OCI-LY7 (cell line): ENCODE results near the gene RAB21. TPM values are rescaled to one million over a fixed set of nuclear protein-coding genes. Genes with fewer than 3 reads are reported as not detected.
"Not testable (repeated sequence)": the region's sequence is repeated elsewhere in the genome, so short reads cannot be mapped to it uniquely, and the experiment has no call there.

Experiments used
- BruUV-seq: library from RNA; stranded (reverse); fragments of 400-500 nt; replicated peaks from 2 replicates; lab custom pipeline; 2021; lab: Mats Ljungman, UMichigan
- CTCF ChIA-PET: fragments of 300-600 bp; sonication (Branson Sonifier 250); formaldehyde crosslinking; loops from one replicate; lab custom pipeline; 2022; ENCODE audit warnings: antibody characterized with exemption; ENCODE audit not compliant: unreplicated experiment; lab: Charles Lee
- POLR2A ChIA-PET: fragments of 300-600 bp; sonication (Branson Sonifier 250); formaldehyde crosslinking; loops from one replicate; lab custom pipeline; 2022; ENCODE audit warnings: antibody characterized with exemption; lab: Charles Lee
- DNase-seq: peaks from one replicate; pipeline ENCODE4 v3.0.0-alpha.2; 2015; ENCODE audit warnings: low spot score
- H2AFZ ChIP-seq: fragments of 200-600 bp; sonication (generic), shearing (Covaris generic); 2 replicates; pipeline ENCODE4 v1.6.1; 2014; ENCODE audit warnings: mild to moderate bottlenecking, antibody characterized with exemption, low read length, moderate library complexity
- H3K27ac ChIP-seq: fragments of 200-600 bp; sonication (generic); 2 replicates; pipeline ENCODE4 v1.5.1; 2014; ENCODE audit warnings: mixed run types, low read depth, mild to moderate bottlenecking, moderate library complexity, low read length, inconsistent platforms; ENCODE audit not compliant: poor library complexity, severe bottlenecking
- H3K36me3 ChIP-seq: fragments of 200-600 bp; sonication (generic); 2 replicates; pipeline ENCODE4 v1.6.1; 2014; ENCODE audit warnings: mild to moderate bottlenecking, antibody characterized with exemption, low read length, moderate library complexity, mixed read lengths; ENCODE audit not compliant: insufficient read depth
- H3K4me1 ChIP-seq: fragments of 200-600 bp; sonication (generic); 2 replicates; pipeline ENCODE4 v1.5.1; 2014; ENCODE audit warnings: mild to moderate bottlenecking, low read length; ENCODE audit not compliant: insufficient read depth, poor library complexity, severe bottlenecking
- H3K4me2 ChIP-seq: fragments of 200-600 bp; sonication (generic); 2 replicates; pipeline ENCODE4 v1.6.1; 2014; ENCODE audit warnings: mild to moderate bottlenecking, low read length
- H3K4me3 ChIP-seq: fragments of 200-600 bp; sonication (generic); 2 replicates; pipeline ENCODE4 v1.5.1; 2014; ENCODE audit warnings: mild to moderate bottlenecking, low read depth, low read length; ENCODE audit not compliant: poor library complexity, severe bottlenecking
- H3K79me2 ChIP-seq: fragments of 200-600 bp; sonication (generic); 2 replicates; pipeline ENCODE4 v1.6.1; 2016; ENCODE audit warnings: low read depth, mild to moderate bottlenecking, low read length, moderate library complexity, mixed read lengths; ENCODE audit not compliant: insufficient read depth
- H3K9me2 ChIP-seq: fragments of 200-600 bp; sonication (generic); 2 replicates; pipeline ENCODE4 v1.6.1; 2016; ENCODE audit warnings: mild to moderate bottlenecking, low read length, mixed read lengths; ENCODE audit not compliant: insufficient read depth
- H3K9me3 ChIP-seq: fragments of 200-600 bp; sonication (generic); 2 replicates; pipeline ENCODE4 v1.6.1; 2014; ENCODE audit warnings: mild to moderate bottlenecking, mixed run types, low read length, mixed read lengths
- H4K20me1 ChIP-seq: fragments of 200-600 bp; sonication (generic); 2 replicates; pipeline ENCODE4 v1.6.1; 2014; ENCODE audit warnings: mild to moderate bottlenecking, antibody characterized with exemption, low read length, moderate library complexity, mixed read lengths; ENCODE audit not compliant: insufficient read depth
- EZH2phosphoT487 ChIP-seq: fragments of 200-600 bp; sonication (generic); IDR thresholded peaks from 2 replicates; pipeline ENCODE4 v1.6.1; 2018; ENCODE audit warnings: low read depth, borderline replicate concordance, mild to moderate bottlenecking, mixed run types, antibody characterized with exemption, low read length, moderate library complexity, mixed read lengths
- intact Hi-C: fragments of 100-400 bp; cut with micrococcal nuclease; formaldehyde crosslinking; loops from one replicate; pipeline ENCODE4 v1.10.0; 2022; ENCODE audit not compliant: unreplicated experiment
- total RNA-seq, 2 experiments: library from RNA; depleted of rRNA in 1 of 2; stranded (reverse); fragments of >200 nt in 1 of 2; shearing (Covaris generic) in 1 of 2; gene quantifications; 2 replicates each; pipeline ENCODE4 v1.2.3, GENCODE V29; 2014 to 2022
- TF ChIP-seq, protein P1 (sequence below): fragments of 200-600 bp; sonication (generic); conservative IDR thresholded peaks from 2 replicates; pipeline ENCODE4 v1.5.1; 2014; ENCODE audit warnings: mild to moderate bottlenecking, antibody characterized with exemption, low read length, moderate library complexity, mixed read lengths

RAB21 gene
- total RNA-seq, 2 experiments from 2014 or later = 18.2 to 46.6 TPM

DNA sequence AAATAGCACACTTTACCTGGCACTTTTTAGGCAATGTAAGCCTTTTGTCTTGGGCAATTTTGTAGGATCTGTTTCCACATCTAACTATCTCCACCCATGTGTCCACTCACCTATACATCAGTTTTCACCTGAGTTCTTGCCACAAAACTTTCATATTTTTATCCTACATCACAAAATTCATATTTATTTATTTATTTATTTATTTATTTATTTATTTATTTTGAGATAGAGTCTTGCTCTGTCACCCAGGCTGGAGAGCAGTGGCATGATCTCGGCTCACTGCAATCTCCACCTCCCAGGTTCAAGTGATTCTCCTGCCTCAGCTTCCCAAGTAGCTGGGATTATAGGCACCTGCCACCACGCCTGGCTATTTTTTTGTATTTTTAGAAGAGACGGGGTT, 67.4 kb downstream of the RAB21 start:
- DNase-seq, H2AFZ ChIP-seq, H3K9me3 ChIP-seq, H3K4me3 ChIP-seq, H3K27ac ChIP-seq, CTCF ChIA-PET, BruUV-seq, H3K4me2 ChIP-seq, H4K20me1 ChIP-seq, intact Hi-C loops, H3K4me1 ChIP-seq, H3K36me3 ChIP-seq, H3K9me2 ChIP-seq, H3K79me2 ChIP-seq: not testable (repeated sequence)
- POLR2A ChIA-PET = interaction anchor here (0.6 kb wide), 1 partner anchor 102 kb away, joined by 3 read pairs; no protein-coding TSS in a partner anchor

DNA sequence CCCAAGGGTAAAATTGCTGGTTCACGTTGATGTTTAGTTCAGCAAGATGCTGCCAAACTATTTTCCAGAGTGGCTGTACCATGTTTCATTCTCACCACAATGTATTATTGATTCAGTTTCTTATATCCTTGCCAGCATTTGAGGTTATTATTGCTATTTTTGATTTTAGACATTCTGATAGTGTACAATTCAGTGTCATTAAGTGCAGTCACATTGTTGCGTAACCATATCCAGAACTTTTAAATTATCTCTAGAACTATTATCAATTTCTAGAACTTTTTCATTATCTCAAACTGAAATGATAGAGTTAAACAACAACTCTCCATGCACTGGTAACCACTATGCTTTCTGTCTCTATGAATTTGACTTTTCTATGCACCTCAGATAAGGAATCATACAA, 74.2 kb downstream of the RAB21 start:
- Histone ChIP-seq H3K9me2 (no peaks in the 10 kb centered on the region), H4K20me1 (no peaks in the 10 kb centered on the region), H2AFZ (no peak overlapping the region), H3K36me3 (no peaks in the 10 kb centered on the region), H3K79me2 (no peaks in the 10 kb centered on the region), H3K4me3 (no peak overlapping the region), H3K4me1 (no peaks in the 10 kb centered on the region), H3K27ac (no peak overlapping the region), H3K9me3 (no peaks in the 10 kb centered on the region), H3K4me2 (no peak overlapping the region)
- POLR2A ChIA-PET = no interaction called here
- no peak for DNase-seq
- CTCF ChIA-PET = no interaction called here
- intact Hi-C loops = no loop called here
- TF ChIP-seq, protein P1, sequence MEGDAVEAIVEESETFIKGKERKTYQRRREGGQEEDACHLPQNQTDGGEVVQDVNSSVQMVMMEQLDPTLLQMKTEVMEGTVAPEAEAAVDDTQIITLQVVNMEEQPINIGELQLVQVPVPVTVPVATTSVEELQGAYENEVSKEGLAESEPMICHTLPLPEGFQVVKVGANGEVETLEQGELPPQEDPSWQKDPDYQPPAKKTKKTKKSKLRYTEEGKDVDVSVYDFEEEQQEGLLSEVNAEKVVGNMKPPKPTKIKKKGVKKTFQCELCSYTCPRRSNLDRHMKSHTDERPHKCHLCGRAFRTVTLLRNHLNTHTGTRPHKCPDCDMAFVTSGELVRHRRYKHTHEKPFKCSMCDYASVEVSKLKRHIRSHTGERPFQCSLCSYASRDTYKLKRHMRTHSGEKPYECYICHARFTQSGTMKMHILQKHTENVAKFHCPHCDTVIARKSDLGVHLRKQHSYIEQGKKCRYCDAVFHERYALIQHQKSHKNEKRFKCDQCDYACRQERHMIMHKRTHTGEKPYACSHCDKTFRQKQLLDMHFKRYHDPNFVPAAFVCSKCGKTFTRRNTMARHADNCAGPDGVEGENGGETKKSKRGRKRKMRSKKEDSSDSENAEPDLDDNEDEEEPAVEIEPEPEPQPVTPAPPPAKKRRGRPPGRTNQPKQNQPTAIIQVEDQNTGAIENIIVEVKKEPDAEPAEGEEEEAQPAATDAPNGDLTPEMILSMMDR = no peak
- TF ChIP-seq EZH2phosphoT487 = no peak
- no TSS peak for BruUV-seq

DNA sequence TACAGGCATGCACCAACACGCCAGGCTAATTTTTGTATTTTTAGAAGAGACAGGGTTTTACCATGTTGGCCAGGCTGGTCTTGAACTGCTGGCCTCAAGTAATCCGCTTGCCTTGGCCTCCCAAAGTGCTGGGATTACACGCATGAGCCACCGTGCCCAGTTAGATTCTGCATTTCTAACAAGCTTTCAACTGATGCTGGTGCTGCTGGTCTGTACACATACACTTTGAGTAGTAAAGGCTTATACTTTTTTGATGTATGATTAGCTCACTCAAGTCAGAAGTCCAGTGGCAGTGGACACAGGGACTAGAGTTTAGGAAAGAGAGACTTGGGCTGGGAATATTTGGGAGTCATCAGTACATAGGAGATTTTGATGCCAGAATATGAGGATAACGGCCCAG, 82.7 kb downstream of the RAB21 start:
- BruUV-seq = no TSS peak
- ChIA-PET CTCF (no interaction called here), POLR2A (no interaction called here)
- H3K9me3 ChIP-seq = no peaks in the 10 kb centered on the region
- no peak overlapping the region for H3K4me2 ChIP-seq
- H3K27ac ChIP-seq = no peak overlapping the region
- peaks cover 29% of the 10 kb centered on the region for H3K4me1 ChIP-seq
- no peak overlapping the region for H2AFZ ChIP-seq
- DNase-seq = no peak
- peaks cover 10% of the 10 kb centered on the region; the same call in 1 of the 2 replicates for H3K36me3 ChIP-seq
- 0 out of 2 replicates have a peak, but pooled peaks cover 4% of the 10 kb centered on the region for H3K9me2 ChIP-seq
- H3K4me3 ChIP-seq = no peak overlapping the region
- peaks cover 26% of the 10 kb centered on the region for H3K79me2 ChIP-seq
- no peaks in the 10 kb centered on the region for H4K20me1 ChIP-seq
- intact Hi-C loops = loop anchor here (5.0 kb wide), 1 partner anchor 55 kb away; no protein-coding TSS in a partner anchor
- TF ChIP-seq EZH2phosphoT487 = no peak
